ENCODE results near the gene NUDT3.
"Not testable (repeated sequence)": the region's sequence is repeated elsewhere in the genome, so short reads cannot be mapped to it uniquely, and the experiment has no call there.

The NUDT3 gene

GRCh38 chr6:34247481-34248197 lies 144.8 kb downstream of the NUDT3 start:
- DNase-seq: no peak
- Histone ChIP-seq H3K9ac (ENCODE audit: low read length) (peak overlapping the region; percentile 90; the same call in 1 of the 2 replicates), H3K79me2 (ENCODE audit: low read length) (peaks cover 12% of the 10 kb centered on the region), H3K9me3 (replicated peaks; ENCODE audit: insufficient read depth, low read length) (no peaks in the 10 kb centered on the region), H3K36me3 (replicated peaks; ENCODE audit: insufficient read depth, low read length) (peaks cover 5% of the 10 kb centered on the region; the same call in 1 of the 2 replicates), H3F3A (ENCODE audit: insufficient read depth, low read length) (peaks cover 32% of the 10 kb centered on the region), H3K4me2 (ENCODE audit: low read depth, low read length) (peak overlapping the region; percentile 96; the same call in 1 of the 2 replicates), H4K20me1 (ENCODE audit: insufficient read depth, low read length) (0 out of 2 replicates have a peak, but pooled peaks cover 3% of the 10 kb centered on the region), H3K9me2 (replicated peaks; ENCODE audit: insufficient read depth, low read length) (no peaks in the 10 kb centered on the region), H3K27me3 (replicated peaks; ENCODE audit: insufficient read depth, low read length) (no peaks in the 10 kb centered on the region), H3K4me3 (ENCODE audit: low read length) (peak overlapping the region; percentile 99; the same call in 1 of the 2 replicates), H2AFZ (ENCODE audit: low read length) (no peak overlapping the region), H3K4me1 (ENCODE audit: low read length) (peaks cover 8% of the 10 kb centered on the region), H3K27ac (ENCODE audit: low read length) (peak overlapping the region; percentile 66; the same call in 1 of the 2 replicates)
- TF ChIP-seq EZH2 (optimal IDR thresholded peaks at IDR 0.05; ENCODE audit: low read depth, low read length) (no peak), EZH2phosphoT487 (IDR thresholded peaks at IDR 0.05; ENCODE audit: low read length) (no peak), CTCF (IDR thresholded peaks at IDR 0.05; ENCODE audit: low read length) (no peak)

GRCh38 chr6:34246563-34247391 lies 145.7 kb downstream of the NUDT3 start:
- no peak overlapping the region for H3K4me2 ChIP-seq (ENCODE audit: low read depth, low read length)

GRCh38 chr6:34246249-34246562 lies 146.3 kb downstream of the NUDT3 start:
- no peak for TF ChIP-seq EZH2 (optimal IDR thresholded peaks at IDR 0.05; ENCODE audit: low read depth, low read length)
- TF ChIP-seq EZH2phosphoT487 (IDR thresholded peaks at IDR 0.05; ENCODE audit: low read length): no peak
- no peak for TF ChIP-seq CTCF (IDR thresholded peaks at IDR 0.05; ENCODE audit: low read length)
- H3F3A ChIP-seq (ENCODE audit: insufficient read depth, low read length): peaks cover 37% of the 10 kb centered on the region
- H3K27ac ChIP-seq (ENCODE audit: low read length): peak overlapping the region; percentile 13; the same call in 1 of the 2 replicates

More at GRCh38 chr6:34246563-34247391, 145.7 kb downstream of the NUDT3 start:
- peaks cover 37% of the 10 kb centered on the region for H3F3A ChIP-seq (ENCODE audit: insufficient read depth, low read length)
- H3K79me2 ChIP-seq (ENCODE audit: low read length): peaks cover 20% of the 10 kb centered on the region
- H3K9me3 ChIP-seq (replicated peaks; ENCODE audit: insufficient read depth, low read length): no peaks in the 10 kb centered on the region
- no peak overlapping the region for H2AFZ ChIP-seq (ENCODE audit: low read length)
- H3K9me2 ChIP-seq (replicated peaks; ENCODE audit: insufficient read depth, low read length): no peaks in the 10 kb centered on the region
- 0 out of 2 replicates have a peak, but pooled peaks cover 3% of the 10 kb centered on the region for H4K20me1 ChIP-seq (ENCODE audit: insufficient read depth, low read length)
- TF ChIP-seq CTCF (IDR thresholded peaks at IDR 0.05; ENCODE audit: low read length) (peak; percentile 50), EZH2phosphoT487 (IDR thresholded peaks at IDR 0.05; ENCODE audit: low read length) (no peak), EZH2 (optimal IDR thresholded peaks at IDR 0.05; ENCODE audit: low read depth, low read length) (no peak)
- H3K9ac ChIP-seq (ENCODE audit: low read length): no peak overlapping the region
- no peak overlapping the region for H3K4me3 ChIP-seq (ENCODE audit: low read length)
- no peak for DNase-seq
- H3K4me1 ChIP-seq (ENCODE audit: low read length): peaks cover 8% of the 10 kb centered on the region
- H3K27ac ChIP-seq (ENCODE audit: low read length): peak overlapping the region; percentile 13; the same call in 1 of the 2 replicates
- H3K36me3 ChIP-seq (replicated peaks; ENCODE audit: insufficient read depth, low read length): peaks cover 5% of the 10 kb centered on the region; the same call in 1 of the 2 replicates
- no peaks in the 10 kb centered on the region for H3K27me3 ChIP-seq (replicated peaks; ENCODE audit: insufficient read depth, low read length)

GRCh38 chr6:34245761-34246140 lies 146.7 kb downstream of the NUDT3 start:
- peaks cover 37% of the 10 kb centered on the region for H3F3A ChIP-seq (ENCODE audit: insufficient read depth, low read length)
- H3K9ac ChIP-seq (ENCODE audit: low read length); H3K4me2 ChIP-seq (ENCODE audit: low read depth, low read length): not testable (repeated sequence)

More at GRCh38 chr6:34246249-34246562, 146.3 kb downstream of the NUDT3 start:
- no peaks in the 10 kb centered on the region for H3K27me3 ChIP-seq (replicated peaks; ENCODE audit: insufficient read depth, low read length)
- H4K20me1 ChIP-seq (ENCODE audit: insufficient read depth, low read length): 0 out of 2 replicates have a peak, but pooled peaks cover 3% of the 10 kb centered on the region
- H3K36me3 ChIP-seq (replicated peaks; ENCODE audit: insufficient read depth, low read length): peaks cover 5% of the 10 kb centered on the region; the same call in 1 of the 2 replicates
- H3K4me2 ChIP-seq (ENCODE audit: low read depth, low read length): no peak overlapping the region
- H3K4me3 ChIP-seq (ENCODE audit: low read length): no peak overlapping the region
- no peak for DNase-seq
- H3K4me1 ChIP-seq (ENCODE audit: low read length): peaks cover 8% of the 10 kb centered on the region
- no peaks in the 10 kb centered on the region for H3K9me3 ChIP-seq (replicated peaks; ENCODE audit: insufficient read depth, low read length)
- peaks cover 26% of the 10 kb centered on the region for H3K79me2 ChIP-seq (ENCODE audit: low read length)
- no peaks in the 10 kb centered on the region for H3K9me2 ChIP-seq (replicated peaks; ENCODE audit: insufficient read depth, low read length)
- H2AFZ ChIP-seq (ENCODE audit: low read length): no peak overlapping the region
- no peak overlapping the region for H3K9ac ChIP-seq (ENCODE audit: low read length)

More at GRCh38 chr6:34245761-34246140, 146.7 kb downstream of the NUDT3 start:
- not testable (repeated sequence) for H3K36me3 ChIP-seq (replicated peaks; ENCODE audit: insufficient read depth, low read length); H3K27ac ChIP-seq (ENCODE audit: low read length); DNase-seq; H3K4me1 ChIP-seq (ENCODE audit: low read length); H3K27me3 ChIP-seq (replicated peaks; ENCODE audit: insufficient read depth, low read length); H3K9me3 ChIP-seq (replicated peaks; ENCODE audit: insufficient read depth, low read length); H3K9me2 ChIP-seq (replicated peaks; ENCODE audit: insufficient read depth, low read length); H3K4me3 ChIP-seq (ENCODE audit: low read length); H4K20me1 ChIP-seq (ENCODE audit: insufficient read depth, low read length); H2AFZ ChIP-seq (ENCODE audit: low read length)
- peaks cover 31% of the 10 kb centered on the region for H3K79me2 ChIP-seq (ENCODE audit: low read length)
